HCT116 (cell line): Measurements from ENCODE around the gene LMTK3. TPM values are rescaled to one million over a fixed set of nuclear protein-coding genes. Genes with fewer than 3 reads are reported as not detected.

Source experiments
- ATAC-seq: fragments of 200-7000 bp; cut with Tn5 transposase; 2 replicates; pipeline ENCODE4 v1.9.1; 2020; ENCODE audit warnings: mild to moderate bottlenecking, moderate library complexity
- BruUV-seq: library from RNA; stranded (reverse); fragments of 400-500 nt; replicated peaks from 2 replicates; lab custom pipeline; 2021; lab: Mats Ljungman, UMichigan
- CTCF ChIA-PET: fragments of 300-600 bp; sonication (Branson Sonifier 250); formaldehyde crosslinking; loops from one replicate; lab custom pipeline; 2021; ENCODE audit warnings: antibody characterized with exemption; lab: Charles Lee
- POLR2A ChIA-PET: fragments of 300-600, 350-600 bp; sonication (Branson Sonifier 250); formaldehyde crosslinking; loops from one replicate; lab custom pipeline; 2021; ENCODE audit warnings: antibody characterized with exemption; lab: Charles Lee
- RAD21 ChIA-PET, 2 experiments: fragments of 300-600 bp; sonication (Branson Sonifier 250); formaldehyde crosslinking; loops; one replicate each; lab custom pipeline; 2023; ENCODE audit warnings: low total read pairs in 2 of 2; ENCODE audit not compliant: uncharacterized antibody in 2 of 2, unreplicated experiment in 2 of 2, low non-redundant PET in 1 of 2; lab: Charles Lee
- DNase-seq: peaks from one replicate; pipeline ENCODE4 v3.0.0-alpha.2; 2010; ENCODE audit warnings: low read depth, low spot score
- H2AFZ ChIP-seq: fragments of 200-600 bp; shearing (Covaris generic), sonication (generic); 2 replicates; pipeline ENCODE4 v1.6.1; 2017; ENCODE audit warnings: low read depth, mixed run types, mixed read lengths, antibody characterized with exemption, low read length; ENCODE audit not compliant: poor library complexity, severe bottlenecking
- H3K27ac ChIP-seq: 2 replicates; pipeline ENCODE4 v1.5.1; 2012; ENCODE audit warnings: low read depth, low read length
- H3K27me3 ChIP-seq: fragments of 200-600 bp; sonication (generic); 2 replicates; pipeline ENCODE4 v1.6.1; 2016; ENCODE audit warnings: mixed run types, low read length, mixed read lengths; ENCODE audit not compliant: insufficient read depth
- H3K36me3 ChIP-seq, 2 experiments: fragments of 200-500 bp in 1 of 2; fragments of 200-600 bp in 1 of 2; sonication (Bioruptor generic) in 1 of 2; sonication (generic) in 1 of 2; 2 replicates each; pipeline versions ENCODE4 v1.5.1 to v1.6.1; 2014 to 2016; ENCODE audit warnings: low read length in 2 of 2, inconsistent platforms in 1 of 2, mixed read lengths in 1 of 2, mixed run types in 1 of 2; ENCODE audit not compliant: insufficient read depth in 2 of 2, control insufficient read depth in 1 of 2
- H3K4me1 ChIP-seq, 2 experiments: fragments of 200-600 bp in 1 of 2; sonication (generic) in 1 of 2; 2 replicates each; pipeline versions ENCODE4 v1.5.1 to v1.6.1; 2012 to 2017; ENCODE audit warnings: low read length in 2 of 2, inconsistent platforms in 1 of 2, mild to moderate bottlenecking in 1 of 2, mixed read lengths in 1 of 2, mixed run types in 1 of 2, moderate library complexity in 1 of 2; ENCODE audit not compliant: insufficient read depth in 2 of 2, control insufficient read depth in 1 of 2
- H3K4me2 ChIP-seq: fragments of 200-600 bp; sonication (generic); 2 replicates; pipeline ENCODE4 v1.6.1; 2017; ENCODE audit warnings: mixed run types, low read length, mixed read lengths
- H3K4me3 ChIP-seq, 2 experiments: fragments of 200-600 bp in 1 of 2; sonication (generic) in 1 of 2; replicated peaks in 1 of 2; 2 replicates each; pipeline ENCODE4 v1.5.1; 2011 to 2016; ENCODE audit warnings: low read length in 2 of 2, control low read depth in 1 of 2, low read depth in 1 of 2, mild to moderate bottlenecking in 1 of 2, mixed read lengths in 1 of 2, mixed run types in 1 of 2
- H3K79me2 ChIP-seq: fragments of 200-600 bp; sonication (generic); 2 replicates; pipeline ENCODE4 v1.6.1; 2017; ENCODE audit warnings: mild to moderate bottlenecking, mixed run types, low read length, moderate library complexity, mixed read lengths; ENCODE audit not compliant: insufficient read depth
- H3K9ac ChIP-seq: fragments of 200-600 bp; sonication (generic); 2 replicates; pipeline ENCODE4 v1.6.1; 2016; ENCODE audit warnings: low read length, mixed read lengths
- H3K9me2 ChIP-seq: fragments of 200-600 bp; sonication (generic), shearing (Covaris generic); 2 replicates; pipeline ENCODE4 v1.6.1; 2017; ENCODE audit warnings: mixed run types, mild to moderate bottlenecking, moderate library complexity; ENCODE audit not compliant: insufficient read depth
- H3K9me3 ChIP-seq, 2 experiments: fragments of 200-500 bp in 1 of 2; fragments of 200-600 bp in 1 of 2; sonication (Bioruptor generic) in 1 of 2; sonication (generic) in 1 of 2; 2 replicates each; pipeline ENCODE4 v1.6.1; 2014 to 2017; ENCODE audit warnings: low read length in 2 of 2, mixed read lengths in 2 of 2, inconsistent platforms in 1 of 2, low read depth in 1 of 2, mild to moderate bottlenecking in 1 of 2, mixed run types in 1 of 2, moderate library complexity in 1 of 2; ENCODE audit not compliant: control insufficient read depth in 1 of 2, insufficient read depth in 1 of 2
- H4K20me1 ChIP-seq: fragments of 200-600 bp; sonication (generic), shearing (Covaris generic); 2 replicates; pipeline ENCODE4 v1.6.1; 2017; ENCODE audit warnings: mixed run types, mild to moderate bottlenecking, moderate library complexity; ENCODE audit not compliant: insufficient read depth
- CBX3 ChIP-seq: IDR thresholded peaks from 2 replicates; pipeline ENCODE4 v1.6.1; 2012; ENCODE audit warnings: low read depth
- CEBPB ChIP-seq: IDR thresholded peaks from 2 replicates; pipeline ENCODE4 v1.6.1; 2012; ENCODE audit warnings: low read depth
- EGR1 ChIP-seq: IDR thresholded peaks from 2 replicates; pipeline ENCODE4 v1.6.1; 2012; ENCODE audit warnings: low read depth
- ELF1 ChIP-seq: IDR thresholded peaks from 2 replicates; pipeline ENCODE4 v1.6.1; 2012; ENCODE audit warnings: low read depth, borderline replicate concordance
- EZH2phosphoT487 ChIP-seq: fragments of 200-600 bp; IDR thresholded peaks from 2 replicates; pipeline ENCODE4 v1.6.1; 2018; ENCODE audit warnings: antibody characterized with exemption, borderline replicate concordance
- FOSL1 ChIP-seq: IDR thresholded peaks from 2 replicates; pipeline ENCODE4 v1.6.1; 2012; ENCODE audit warnings: low read depth
- JUND ChIP-seq: IDR thresholded peaks from 2 replicates; pipeline ENCODE4 v1.6.1; 2012
- POLR2AphosphoS5 ChIP-seq: IDR thresholded peaks from 2 replicates; pipeline ENCODE4 v1.6.1; 2011; ENCODE audit warnings: mild to moderate bottlenecking, low read depth, low read length, moderate library complexity
- SIN3A ChIP-seq: IDR thresholded peaks from 2 replicates; pipeline ENCODE4 v1.6.1; 2012; ENCODE audit warnings: low read depth
- SP1 ChIP-seq: IDR thresholded peaks from 2 replicates; pipeline ENCODE4 v1.6.1; 2012; ENCODE audit warnings: low read depth
- SRF ChIP-seq: IDR thresholded peaks from 2 replicates; pipeline ENCODE4 v1.6.1; 2012; ENCODE audit warnings: low read depth
- ZFX ChIP-seq: fragments of 450-650 bp; IDR thresholded peaks from 2 replicates; pipeline ENCODE4 v1.6.1; 2017
- intact Hi-C: fragments of 100-400 bp; cut with micrococcal nuclease; formaldehyde crosslinking; loops from 2 replicates; pipeline ENCODE4 v1.10.0; 2022
- total RNA-seq: library from RNA; stranded (reverse); gene quantifications from one replicate; pipeline ENCODE4 v1.2.1, GENCODE V29; 2021; ENCODE audit not compliant: unreplicated experiment
- TF ChIP-seq, protein P1 (sequence below), 3 experiments: fragments of 200-600 bp in 1 of 3; sonication (generic) in 1 of 3; IDR thresholded peaks in 2 of 3; conservative IDR thresholded peaks in 1 of 3; 2 replicates each; pipeline ENCODE4 v1.5.1; 2012 to 2017; ENCODE audit warnings: low read depth in 2 of 3, low read length in 2 of 3, antibody characterized with exemption in 1 of 3, borderline replicate concordance in 1 of 3, control low read depth in 1 of 3, mild to moderate bottlenecking in 1 of 3, mixed read lengths in 1 of 3, mixed run types in 1 of 3, moderate library complexity in 1 of 3; ENCODE audit not compliant: insufficient read depth in 1 of 3
- TF ChIP-seq, protein P2 (sequence below): IDR thresholded peaks from 2 replicates; pipeline ENCODE4 v1.6.1; 2011; ENCODE audit warnings: mild to moderate bottlenecking, low read length, moderate library complexity; ENCODE audit not compliant: insufficient replicate concordance; ENCODE audit errors: extremely low read depth
- TF ChIP-seq, protein P3 (sequence below): IDR thresholded peaks from 2 replicates; pipeline ENCODE4 v1.6.1; 2012

Gene LMTK3
- total RNA-seq, 1 experiment from 2014 or later: 19.9 TPM

DNA sequence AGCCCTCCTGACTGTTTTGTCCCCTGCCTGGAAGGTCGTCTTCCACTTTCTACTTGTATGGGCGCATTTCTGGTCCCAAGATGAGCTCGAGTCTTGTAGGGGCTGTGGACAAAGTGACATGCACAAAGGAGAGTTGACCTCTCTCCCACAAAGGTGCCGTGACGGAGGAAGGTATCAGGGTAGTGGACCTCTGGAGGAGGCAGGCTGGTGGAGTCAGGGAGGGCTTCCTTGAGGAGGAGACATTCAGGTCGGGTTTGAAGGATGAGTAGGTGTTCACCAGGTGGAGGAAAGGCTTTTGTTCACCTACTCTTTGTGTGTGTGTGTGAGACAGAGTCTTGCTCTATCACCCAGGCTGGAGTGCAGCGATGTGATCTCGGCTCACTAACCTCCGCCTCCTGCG is 40.8 kb downstream of the LMTK3 start:
- H3K27ac ChIP-seq: no peak overlapping the region; the same call in 1 of the 2 replicates
- peak overlapping the region; percentile 93; the same call in 1 of the 2 replicates for H3K4me2 ChIP-seq
- RAD21 ChIA-PET: no interaction called here
- DNase-seq: no peak
- H3K4me1 ChIP-seq: peaks cover 11 to 25% of the 10 kb centered on the region in 2 experiments
- no peak for ATAC-seq
- CTCF ChIA-PET: interaction anchor here (1.1 to 1.5 kb wide), 2 partner anchors 19 to 114 kb away, joined by 3 to 6 read pairs; no protein-coding TSS in a partner anchor
- no peaks in the 10 kb centered on the region for H3K27me3 ChIP-seq
- peaks cover 32 to 45% of the 10 kb centered on the region in 2 experiments for H3K36me3 ChIP-seq
- intact Hi-C loops: no loop called here
- no peak overlapping the region for H3K4me3 ChIP-seq
- peaks cover 18% of the 10 kb centered on the region for H3K79me2 ChIP-seq
- H3K9me2 ChIP-seq: no peaks in the 10 kb centered on the region
- no peaks in the 10 kb centered on the region for H3K9me3 ChIP-seq
- no peak overlapping the region for H2AFZ ChIP-seq
- POLR2A ChIA-PET: interaction anchor here (0.6 to 1.3 kb wide), 2 partner anchors 17 to 32 kb away, joined by 3 to 6 read pairs; no protein-coding TSS in a partner anchor
- TF ChIP-seq FOSL1 (no peak), JUND (no peak), ELF1 (no peak), ZFX (no peak), SIN3A (no peak), SRF (no peak), CBX3 (no peak), POLR2AphosphoS5 (no peak), EGR1 (no peak), CEBPB (no peak), EZH2phosphoT487 (no peak), SP1 (no peak)
- TF ChIP-seq, protein P1, sequence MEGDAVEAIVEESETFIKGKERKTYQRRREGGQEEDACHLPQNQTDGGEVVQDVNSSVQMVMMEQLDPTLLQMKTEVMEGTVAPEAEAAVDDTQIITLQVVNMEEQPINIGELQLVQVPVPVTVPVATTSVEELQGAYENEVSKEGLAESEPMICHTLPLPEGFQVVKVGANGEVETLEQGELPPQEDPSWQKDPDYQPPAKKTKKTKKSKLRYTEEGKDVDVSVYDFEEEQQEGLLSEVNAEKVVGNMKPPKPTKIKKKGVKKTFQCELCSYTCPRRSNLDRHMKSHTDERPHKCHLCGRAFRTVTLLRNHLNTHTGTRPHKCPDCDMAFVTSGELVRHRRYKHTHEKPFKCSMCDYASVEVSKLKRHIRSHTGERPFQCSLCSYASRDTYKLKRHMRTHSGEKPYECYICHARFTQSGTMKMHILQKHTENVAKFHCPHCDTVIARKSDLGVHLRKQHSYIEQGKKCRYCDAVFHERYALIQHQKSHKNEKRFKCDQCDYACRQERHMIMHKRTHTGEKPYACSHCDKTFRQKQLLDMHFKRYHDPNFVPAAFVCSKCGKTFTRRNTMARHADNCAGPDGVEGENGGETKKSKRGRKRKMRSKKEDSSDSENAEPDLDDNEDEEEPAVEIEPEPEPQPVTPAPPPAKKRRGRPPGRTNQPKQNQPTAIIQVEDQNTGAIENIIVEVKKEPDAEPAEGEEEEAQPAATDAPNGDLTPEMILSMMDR (IDR thresholded peaks at IDR 0.05 in 2 of 3, conservative IDR thresholded peaks at IDR 0.05 in 1 of 3; ENCODE audit: borderline replicate concordance in 1 of 3, insufficient read depth in 1 of 3, low read depth in 2 of 3, low read length in 2 of 3): no peak
- TF ChIP-seq, protein P2, sequence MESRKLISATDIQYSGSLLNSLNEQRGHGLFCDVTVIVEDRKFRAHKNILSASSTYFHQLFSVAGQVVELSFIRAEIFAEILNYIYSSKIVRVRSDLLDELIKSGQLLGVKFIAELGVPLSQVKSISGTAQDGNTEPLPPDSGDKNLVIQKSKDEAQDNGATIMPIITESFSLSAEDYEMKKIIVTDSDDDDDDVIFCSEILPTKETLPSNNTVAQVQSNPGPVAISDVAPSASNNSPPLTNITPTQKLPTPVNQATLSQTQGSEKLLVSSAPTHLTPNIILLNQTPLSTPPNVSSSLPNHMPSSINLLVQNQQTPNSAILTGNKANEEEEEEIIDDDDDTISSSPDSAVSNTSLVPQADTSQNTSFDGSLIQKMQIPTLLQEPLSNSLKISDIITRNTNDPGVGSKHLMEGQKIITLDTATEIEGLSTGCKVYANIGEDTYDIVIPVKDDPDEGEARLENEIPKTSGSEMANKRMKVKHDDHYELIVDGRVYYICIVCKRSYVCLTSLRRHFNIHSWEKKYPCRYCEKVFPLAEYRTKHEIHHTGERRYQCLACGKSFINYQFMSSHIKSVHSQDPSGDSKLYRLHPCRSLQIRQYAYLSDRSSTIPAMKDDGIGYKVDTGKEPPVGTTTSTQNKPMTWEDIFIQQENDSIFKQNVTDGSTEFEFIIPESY: no peak
- TF ChIP-seq, protein P3, sequence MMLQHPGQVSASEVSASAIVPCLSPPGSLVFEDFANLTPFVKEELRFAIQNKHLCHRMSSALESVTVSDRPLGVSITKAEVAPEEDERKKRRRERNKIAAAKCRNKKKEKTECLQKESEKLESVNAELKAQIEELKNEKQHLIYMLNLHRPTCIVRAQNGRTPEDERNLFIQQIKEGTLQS: no peak
- no peaks in the 10 kb centered on the region for H4K20me1 ChIP-seq
- H3K9ac ChIP-seq: no peak overlapping the region
- BruUV-seq: no TSS peak
